Keratinocyte (primary cell): Measurements from ENCODE around the gene MFF. TPM values are rescaled to one million over a fixed set of nuclear protein-coding genes. Genes with fewer than 3 reads are reported as not detected.

Source experiments
- DNase-seq: peaks from one replicate; pipeline ENCODE4 v3.0.0-alpha.2; 2011; ENCODE audit warnings: low read depth, missing footprints, low spot score
- FAIRE-seq: peaks from 2 replicates; lab custom pipeline; 2011; peaks lifted over from hg19 to GRCh38; lab: Jason Lieb, UNC
- H2AFZ ChIP-seq: 2 replicates; pipeline ENCODE4 v1.6.0; 2012; ENCODE audit warnings: low read length, control low read depth, inconsistent platforms; ENCODE audit not compliant: control insufficient read depth
- H3K27ac ChIP-seq: 2 replicates; pipeline ENCODE4 v1.5.1; 2011; ENCODE audit warnings: low read length; ENCODE audit not compliant: control insufficient read depth, insufficient read depth
- H3K27me3 ChIP-seq: 3 replicates; pipeline ENCODE4 v1.6.0; 2011; ENCODE audit warnings: low read length; ENCODE audit not compliant: control insufficient read depth, insufficient read depth; ENCODE audit errors: extremely low read depth
- H3K36me3 ChIP-seq, 2 experiments: 2 replicates in 1 of 2; 3 replicates in 1 of 2; pipeline ENCODE4 v1.5.1; 2011; ENCODE audit warnings: low read length in 2 of 2, mild to moderate bottlenecking in 1 of 2; ENCODE audit not compliant: control insufficient read depth in 2 of 2, insufficient read depth in 2 of 2; ENCODE audit errors: extremely low read depth in 1 of 2
- H3K4me1 ChIP-seq: 3 replicates; pipeline ENCODE4 v1.5.1; 2011; ENCODE audit warnings: low read length; ENCODE audit not compliant: control insufficient read depth, insufficient read depth; ENCODE audit errors: extremely low read depth
- H3K4me2 ChIP-seq: 3 replicates; pipeline ENCODE4 v1.6.0; 2011; ENCODE audit warnings: low read depth, low read length; ENCODE audit not compliant: control insufficient read depth, insufficient read depth; ENCODE audit errors: extremely low read depth
- H3K4me3 ChIP-seq, 3 experiments: fragments of 200-600 bp in 1 of 3; sonication (generic) in 1 of 3; 2 replicates in 2 of 3; 3 replicates in 1 of 3; pipeline ENCODE4 v1.5.1; 2011 to 2016; ENCODE audit warnings: low read length in 3 of 3, mild to moderate bottlenecking in 3 of 3, control low read depth in 2 of 3, inconsistent platforms in 1 of 3, low read depth in 1 of 3, mixed read lengths in 1 of 3, mixed run types in 1 of 3, moderate library complexity in 1 of 3; ENCODE audit not compliant: control insufficient read depth in 2 of 3, insufficient read depth in 2 of 3; ENCODE audit errors: extremely low read depth in 1 of 3
- H3K79me2 ChIP-seq: 2 replicates; pipeline ENCODE4 v1.6.0; 2012; ENCODE audit warnings: low read length; ENCODE audit not compliant: control insufficient read depth, insufficient read depth
- H3K9ac ChIP-seq: 3 replicates; pipeline ENCODE4 v1.6.0; 2011; ENCODE audit warnings: low read length; ENCODE audit not compliant: control insufficient read depth, insufficient read depth; ENCODE audit errors: extremely low read depth
- H3K9me1 ChIP-seq: 3 replicates; pipeline ENCODE4 v1.6.0; 2011; ENCODE audit warnings: low read length; ENCODE audit not compliant: control insufficient read depth, insufficient read depth; ENCODE audit errors: extremely low read depth
- H3K9me3 ChIP-seq: 2 replicates; pipeline ENCODE4 v1.5.1; 2012; ENCODE audit warnings: low read depth, low read length; ENCODE audit not compliant: control insufficient read depth
- H4K20me1 ChIP-seq: 3 replicates; pipeline ENCODE4 v1.6.0; 2011; ENCODE audit warnings: low read length; ENCODE audit not compliant: control insufficient read depth, insufficient read depth; ENCODE audit errors: extremely low read depth
- EZH2 ChIP-seq: IDR thresholded peaks from one replicate; pipeline ENCODE4 v1.6.1; 2012; ENCODE audit warnings: inconsistent platforms, mild to moderate bottlenecking, low read length, moderate library complexity
- dilution Hi-C: fragments of 300-500 bp; cut with MboI; formaldehyde crosslinking; loops from one replicate; pipeline ENCODE4 v1.7.0; 2020; ENCODE audit warnings: low sequenced_read_pairs; ENCODE audit not compliant: extremely low pct_ligation_motif_present
- polyA plus RNA-seq, 5 experiments: library from polyadenylated mRNA; depleted of rRNA in 3 of 5; stranded (reverse) in 3 of 5; stranded (forward) in 1 of 5; unstranded in 1 of 5; fragments of >200 nt; gene quantifications; 1 replicate in 1 of 5; 2 replicates in 3 of 5; 3 replicates in 1 of 5; pipeline versions ENCODE4 v1.2.1 to v1.2.3, GENCODE V29; 2011 to 2012; ENCODE audit warnings: missing spikeins in 2 of 5, low read depth in 1 of 5, low replicate concordance in 1 of 5
- TF ChIP-seq, protein P1 (sequence below), 3 experiments: IDR thresholded peaks in 1 of 3; conservative IDR thresholded peaks in 1 of 3; optimal IDR thresholded peaks in 1 of 3; 2 replicates in 2 of 3; 3 replicates in 1 of 3; pipeline versions ENCODE3 to v1.5.1; 2011; ENCODE audit warnings: low read length in 3 of 3, mild to moderate bottlenecking in 3 of 3, moderate library complexity in 2 of 3, control low read depth in 1 of 3, inconsistent platforms in 1 of 3; ENCODE audit not compliant: insufficient read depth in 2 of 3; ENCODE audit errors: extremely low read depth in 1 of 3

Gene MFF
- polyA plus RNA-seq, 1 donor (not counting 4 experiments of a cell fraction or from before 2014, with no cell fraction given): 72.5 TPM

GRCh38 chr2:227285741-227286236 is 39.3 kb upstream of the MFF start:
- Histone ChIP-seq H2AFZ (no peak overlapping the region), H3K27me3 (no peaks in the 10 kb centered on the region), H4K20me1 (no peaks in the 10 kb centered on the region), H3K9me1 (no peaks in the 10 kb centered on the region), H3K4me2 (no peak overlapping the region), H3K27ac (no peak overlapping the region), H3K4me1 (no peaks in the 10 kb centered on the region), H3K79me2 (no peaks in the 10 kb centered on the region), H3K9ac (no peak overlapping the region), H3K9me3 (no peaks in the 10 kb centered on the region), H3K4me3 (no peak overlapping the region), H3K36me3 (no peaks in the 10 kb centered on the region)
- TF ChIP-seq, protein P1, sequence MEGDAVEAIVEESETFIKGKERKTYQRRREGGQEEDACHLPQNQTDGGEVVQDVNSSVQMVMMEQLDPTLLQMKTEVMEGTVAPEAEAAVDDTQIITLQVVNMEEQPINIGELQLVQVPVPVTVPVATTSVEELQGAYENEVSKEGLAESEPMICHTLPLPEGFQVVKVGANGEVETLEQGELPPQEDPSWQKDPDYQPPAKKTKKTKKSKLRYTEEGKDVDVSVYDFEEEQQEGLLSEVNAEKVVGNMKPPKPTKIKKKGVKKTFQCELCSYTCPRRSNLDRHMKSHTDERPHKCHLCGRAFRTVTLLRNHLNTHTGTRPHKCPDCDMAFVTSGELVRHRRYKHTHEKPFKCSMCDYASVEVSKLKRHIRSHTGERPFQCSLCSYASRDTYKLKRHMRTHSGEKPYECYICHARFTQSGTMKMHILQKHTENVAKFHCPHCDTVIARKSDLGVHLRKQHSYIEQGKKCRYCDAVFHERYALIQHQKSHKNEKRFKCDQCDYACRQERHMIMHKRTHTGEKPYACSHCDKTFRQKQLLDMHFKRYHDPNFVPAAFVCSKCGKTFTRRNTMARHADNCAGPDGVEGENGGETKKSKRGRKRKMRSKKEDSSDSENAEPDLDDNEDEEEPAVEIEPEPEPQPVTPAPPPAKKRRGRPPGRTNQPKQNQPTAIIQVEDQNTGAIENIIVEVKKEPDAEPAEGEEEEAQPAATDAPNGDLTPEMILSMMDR (optimal IDR thresholded peaks at IDR 0.05 in 1 of 3, IDR thresholded peaks at IDR 0.05 in 1 of 3, conservative IDR thresholded peaks at IDR 0.05 in 1 of 3; ENCODE audit: extremely low read depth in 1 of 3, insufficient read depth in 2 of 3, low read length in 3 of 3): no peak
- TF ChIP-seq EZH2: no peak
- DNase-seq (no peak), FAIRE-seq (no peak)
- dilution Hi-C loops: no loop called here

DNA sequence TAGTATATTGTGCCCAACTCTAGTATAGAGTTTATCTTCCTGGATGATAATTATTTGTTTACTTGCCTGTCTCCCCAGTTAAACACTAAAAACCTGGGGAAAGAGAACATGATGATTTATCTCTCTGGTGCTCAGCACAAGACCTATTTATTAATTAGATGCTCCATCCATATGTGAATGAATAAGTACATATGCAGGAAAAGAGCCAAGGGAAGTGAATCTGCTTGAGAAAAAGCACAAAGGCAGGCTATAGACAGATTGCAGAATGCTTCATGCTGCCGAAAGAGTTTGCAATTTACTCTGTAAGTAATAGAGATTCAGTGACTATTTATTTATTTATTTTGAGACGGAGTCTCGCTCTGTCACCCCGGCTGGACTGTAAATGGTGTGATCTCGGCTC is 37.3 kb upstream of the MFF start:
- Histone ChIP-seq H2AFZ (no peak overlapping the region), H3K9me3 (no peaks in the 10 kb centered on the region), H3K27ac (no peak overlapping the region), H3K4me2 (no peak overlapping the region), H3K27me3 (no peaks in the 10 kb centered on the region), H4K20me1 (no peaks in the 10 kb centered on the region), H3K4me3 (no peak overlapping the region), H3K9ac (no peak overlapping the region), H3K4me1 (no peaks in the 10 kb centered on the region), H3K9me1 (no peaks in the 10 kb centered on the region), H3K79me2 (no peaks in the 10 kb centered on the region), H3K36me3 (no peaks in the 10 kb centered on the region)
- no peak for FAIRE-seq
- TF ChIP-seq, protein P1 (optimal IDR thresholded peaks at IDR 0.05 in 1 of 3, IDR thresholded peaks at IDR 0.05 in 1 of 3, conservative IDR thresholded peaks at IDR 0.05 in 1 of 3; ENCODE audit: extremely low read depth in 1 of 3, insufficient read depth in 2 of 3, low read length in 3 of 3): no peak
- TF ChIP-seq EZH2: no peak
- dilution Hi-C loops: no loop called here
- DNase-seq: no peak
